ENCODE data around the gene OVOL1.

Gene OVOL1

GRCh38 chr11:65793144-65793581 is 6.3 kb downstream of the OVOL1 start:
- no peak for DNase-seq

DNA sequence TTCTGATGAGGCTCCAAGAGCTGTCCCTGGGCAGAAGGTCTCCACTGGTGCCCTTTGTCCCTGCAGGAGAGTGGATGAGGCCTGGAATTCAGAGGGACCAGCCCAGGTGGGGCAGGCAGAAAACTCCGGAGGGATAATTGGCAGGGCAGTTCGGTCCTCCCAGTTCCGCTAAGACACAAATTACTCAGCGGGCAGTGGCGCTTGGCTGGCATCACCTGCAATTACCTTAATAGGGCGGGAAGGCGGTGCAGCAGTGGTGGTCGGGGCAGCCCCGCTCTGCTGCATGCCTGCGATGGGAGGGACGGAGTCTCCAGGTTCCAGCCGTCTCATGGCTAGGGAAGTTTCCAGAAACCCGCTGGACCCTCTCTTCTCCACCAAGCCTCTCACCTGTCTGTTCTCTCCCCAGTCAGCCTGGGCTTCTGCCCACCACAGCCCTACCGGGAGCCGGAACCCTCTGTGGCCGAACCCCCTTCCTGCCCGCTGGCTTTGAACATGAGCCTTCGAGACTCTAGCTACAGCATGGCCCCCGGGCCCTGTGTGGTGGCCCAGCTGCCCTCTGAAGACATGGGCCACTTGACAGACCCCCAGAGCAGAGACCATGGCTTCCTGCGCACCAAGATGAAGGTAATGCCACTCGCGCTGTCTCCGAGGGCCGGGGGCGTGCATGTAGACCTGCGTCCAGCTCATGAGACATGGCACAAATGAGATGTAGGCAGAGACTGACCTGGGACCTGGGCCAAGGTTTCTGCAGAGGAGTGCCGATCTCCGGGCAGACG is 7.0 kb downstream of the OVOL1 start:
- DNase-seq, result no peak

GRCh38 chr11:65794570-65795510 is 8.0 kb downstream of the OVOL1 start:
- no peak for DNase-seq

- no peak for DNase-seq
Measured at GRCh38 chr11:65796726-65797601, 10.1 kb downstream of the OVOL1 start.

DNA sequence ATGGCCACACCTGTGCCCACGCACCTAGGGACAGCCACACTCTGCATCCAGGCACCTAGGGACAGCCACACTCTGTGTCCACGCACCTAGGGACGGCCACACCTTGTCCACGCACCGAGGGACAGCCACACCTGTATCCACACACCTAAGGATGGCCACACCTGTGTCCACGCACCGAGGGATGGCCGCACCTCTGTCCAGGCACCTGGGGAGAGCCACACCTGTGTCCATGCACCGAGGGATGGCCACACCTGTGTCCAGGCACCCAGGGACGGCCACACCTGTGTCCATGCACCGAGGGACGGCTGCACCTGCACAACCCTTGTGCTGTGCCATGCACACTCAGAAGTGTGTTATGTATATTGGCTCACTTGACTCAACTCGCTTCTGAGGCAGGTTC is 10.8 kb downstream of the OVOL1 start:
- no peak for DNase-seq

- no peak for DNase-seq
Measured at GRCh38 chr11:65798882-65799281, 12.0 kb downstream of the OVOL1 start.

- no peak for DNase-seq
Measured at GRCh38 chr11:65801153-65801987, 14.5 kb downstream of the OVOL1 start.

DNA sequence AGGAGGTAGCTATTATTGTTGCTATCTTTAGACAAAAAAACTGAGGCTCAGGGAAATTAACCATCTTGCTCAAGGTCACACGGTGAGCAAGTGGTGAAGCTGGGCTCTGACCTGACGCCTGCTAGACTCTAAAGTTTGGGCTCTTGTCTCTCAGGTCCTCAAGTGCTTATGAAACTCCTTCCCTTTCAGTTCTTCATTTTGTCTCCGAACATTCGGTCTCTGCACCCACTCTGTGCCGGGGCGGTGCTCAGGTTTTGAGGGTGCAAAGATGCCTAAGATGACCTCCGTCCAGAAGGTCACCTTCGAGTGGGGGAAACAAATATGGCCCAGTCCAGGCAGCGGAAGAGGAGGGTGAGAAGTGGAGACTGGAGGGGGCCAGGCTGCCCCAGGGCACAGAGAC is 16.0 kb downstream of the OVOL1 start:
- DNase-seq, result no peak

DNA sequence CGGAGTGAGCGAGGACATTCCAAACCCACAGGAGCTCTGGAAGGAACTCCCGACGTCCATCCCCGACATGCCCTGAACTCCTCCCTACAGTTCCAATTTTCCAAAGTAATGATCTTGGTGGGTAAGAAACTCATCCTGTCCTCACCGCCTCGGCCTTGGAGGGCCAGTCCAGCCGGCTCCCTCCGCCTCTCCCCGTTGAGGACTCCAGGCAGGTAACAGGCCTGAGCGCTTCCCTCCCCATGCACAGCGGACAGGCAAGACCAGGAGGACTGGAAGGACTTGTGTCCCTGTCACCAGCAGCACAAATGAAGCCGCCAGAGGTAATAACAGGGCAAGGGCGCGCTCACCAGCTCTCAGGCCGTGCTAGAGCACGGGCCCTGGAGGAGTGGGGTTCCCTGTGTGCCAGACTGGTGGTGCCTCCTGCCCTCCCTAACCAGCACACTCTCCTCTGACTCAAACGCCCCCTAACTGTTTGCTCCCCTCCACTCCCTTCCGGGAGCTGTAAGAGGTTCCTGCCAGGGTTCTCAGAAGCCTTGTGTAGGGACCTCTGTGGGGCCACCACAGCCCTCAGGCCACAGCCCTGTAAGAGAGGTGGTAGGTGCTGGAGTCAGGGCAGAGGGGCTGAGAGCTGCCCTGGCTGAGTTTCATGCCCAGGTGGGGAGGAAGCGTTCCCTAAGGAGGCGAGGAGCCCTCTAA is 17.1 kb downstream of the OVOL1 start:
- no peak for DNase-seq

DNA sequence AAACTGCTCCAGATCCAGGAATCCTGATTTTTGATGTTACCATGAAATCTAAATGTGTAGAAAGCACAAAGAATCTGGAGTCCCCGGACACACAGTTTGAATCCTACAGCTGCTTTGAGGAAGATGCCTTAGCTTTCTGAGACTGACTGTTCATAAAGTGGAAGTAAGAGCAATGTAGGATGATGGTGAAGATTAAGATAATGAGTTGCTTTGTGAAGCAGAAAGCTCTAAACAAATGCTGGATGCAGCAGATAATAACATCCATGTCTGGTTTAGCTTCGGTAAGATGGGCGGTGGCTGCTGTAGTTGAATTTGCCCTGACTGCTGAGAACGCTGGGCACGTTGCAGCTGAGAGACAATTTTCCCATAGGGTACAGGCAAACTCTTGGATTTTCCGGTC is 20.1 kb downstream of the OVOL1 start:
- no peak for DNase-seq

DNA sequence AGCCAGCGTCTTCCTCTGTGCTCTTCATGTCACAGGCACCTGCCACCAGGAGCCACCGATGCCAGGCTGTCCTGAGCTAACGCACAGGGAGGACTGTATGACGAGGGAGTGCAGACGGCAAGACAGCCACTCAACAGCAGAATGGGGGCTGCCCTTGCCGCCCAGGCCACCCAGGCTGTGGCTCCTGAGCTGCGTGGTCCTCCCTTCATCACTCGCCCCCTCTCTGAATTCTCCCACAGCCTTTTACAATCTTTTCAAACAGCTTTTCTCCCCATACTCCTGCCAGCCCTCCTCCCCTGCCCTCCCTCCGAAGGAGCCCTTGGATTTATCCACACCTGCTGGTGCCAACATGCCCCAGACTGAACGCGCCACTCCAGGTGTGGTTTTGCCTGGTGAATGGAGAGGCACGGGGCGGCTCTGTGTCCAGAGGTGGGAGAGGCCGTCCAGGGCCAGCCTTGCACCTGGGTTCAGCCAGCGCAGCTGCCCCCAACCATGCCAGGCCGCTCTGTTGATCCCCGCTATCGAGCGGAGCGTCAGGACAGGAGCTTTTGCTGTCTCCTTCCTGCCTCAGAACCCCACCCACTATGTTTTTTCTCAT is 22.0 kb downstream of the OVOL1 start:
- no peak for DNase-seq

DNA sequence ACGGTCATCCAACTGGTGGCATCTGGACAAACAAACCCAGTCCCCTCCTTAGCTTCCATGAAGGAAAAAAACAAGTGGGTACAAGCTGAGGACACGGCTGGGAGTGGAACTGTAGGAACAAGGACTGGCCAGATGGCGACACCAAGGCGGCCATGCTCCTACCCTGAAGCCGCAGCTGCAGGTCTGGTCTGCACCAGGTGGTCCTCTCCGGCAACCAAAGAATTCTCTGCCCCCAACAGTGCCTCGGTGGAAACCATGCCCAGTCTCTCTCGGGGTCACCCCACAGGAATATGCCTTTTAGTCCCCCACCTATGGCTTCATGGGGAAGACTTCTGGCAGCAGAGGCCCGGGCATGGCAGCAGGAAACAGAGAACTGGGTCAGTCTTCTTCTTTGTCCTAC is 22.6 kb downstream of the OVOL1 start:
- no peak for DNase-seq

DNA sequence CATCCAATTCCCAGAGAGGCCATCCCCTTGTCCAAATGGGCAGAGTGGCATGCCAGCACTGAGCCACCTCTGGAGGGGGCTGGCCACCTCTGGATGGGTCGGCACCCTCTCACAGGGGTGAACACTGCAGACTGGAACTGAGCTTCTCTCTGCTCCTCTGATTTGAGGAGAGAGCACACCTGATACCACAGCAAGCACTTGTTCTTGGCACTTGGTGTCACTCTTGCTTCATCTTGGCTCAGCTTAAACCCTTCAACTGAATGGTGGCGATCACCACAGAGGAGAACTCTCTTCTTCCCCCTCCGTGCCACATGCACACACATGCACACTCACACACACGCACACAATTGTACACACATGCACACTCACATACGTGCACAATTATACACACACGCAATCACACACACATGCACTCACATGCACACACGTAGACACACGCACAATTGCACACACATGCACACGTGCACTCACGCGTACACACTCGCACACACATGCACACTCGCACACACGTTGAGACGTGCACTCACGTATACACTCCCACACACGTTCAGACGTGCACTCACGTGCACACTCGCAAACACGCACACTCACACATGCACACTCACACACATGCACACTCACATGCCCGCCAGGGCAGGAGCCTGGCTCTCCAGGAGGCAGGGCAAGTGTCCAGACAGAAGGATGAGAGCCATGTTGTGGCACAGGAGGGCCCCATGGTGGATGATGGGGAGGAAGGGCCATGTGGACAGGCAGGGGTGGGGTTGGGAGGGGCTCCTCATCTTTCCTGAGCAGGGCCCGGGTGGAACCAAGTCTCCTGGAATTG is 23.4 kb downstream of the OVOL1 start:
- no peak for DNase-seq

DNA sequence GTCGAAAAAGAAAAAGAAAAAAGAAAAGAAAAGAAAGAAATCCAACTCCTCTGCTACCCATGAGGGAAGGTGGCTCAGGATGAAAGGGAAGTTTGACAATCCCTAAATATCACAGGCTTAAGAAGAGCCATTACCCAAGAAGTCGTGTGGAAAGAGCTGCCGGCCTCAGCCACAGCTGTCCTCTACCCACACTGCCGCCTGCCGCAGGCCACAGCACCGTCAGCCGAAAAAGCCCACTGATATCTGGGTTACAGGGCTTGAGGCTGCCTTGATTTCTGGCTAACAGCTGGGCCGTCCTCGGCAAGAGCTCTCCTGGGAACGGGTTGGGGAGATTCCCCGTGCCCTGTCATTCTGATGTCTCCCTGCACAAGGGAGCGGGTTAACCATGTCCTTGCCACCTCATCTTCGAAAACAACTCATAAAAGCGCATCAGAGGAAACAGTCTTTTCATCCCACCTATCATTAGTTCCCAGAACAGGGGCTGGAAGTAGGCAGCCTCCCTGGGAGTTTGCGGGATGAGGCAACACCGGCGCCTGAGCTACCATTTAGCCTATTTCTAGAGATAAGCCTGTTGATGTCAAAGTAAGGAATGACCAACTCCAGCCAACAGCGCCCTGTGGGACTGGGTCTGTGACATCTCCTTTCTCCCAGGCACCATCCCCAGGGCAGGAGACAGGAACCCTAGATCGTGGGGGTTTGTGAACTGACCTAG is 25.1 kb downstream of the OVOL1 start:
- DNase-seq, result no peak

GRCh38 chr11:65814131-65814985 is 27.5 kb downstream of the OVOL1 start:
- no peak for DNase-seq

- no peak for DNase-seq
Measured at GRCh38 chr11:65814986-65815565, 28.2 kb downstream of the OVOL1 start.

DNA sequence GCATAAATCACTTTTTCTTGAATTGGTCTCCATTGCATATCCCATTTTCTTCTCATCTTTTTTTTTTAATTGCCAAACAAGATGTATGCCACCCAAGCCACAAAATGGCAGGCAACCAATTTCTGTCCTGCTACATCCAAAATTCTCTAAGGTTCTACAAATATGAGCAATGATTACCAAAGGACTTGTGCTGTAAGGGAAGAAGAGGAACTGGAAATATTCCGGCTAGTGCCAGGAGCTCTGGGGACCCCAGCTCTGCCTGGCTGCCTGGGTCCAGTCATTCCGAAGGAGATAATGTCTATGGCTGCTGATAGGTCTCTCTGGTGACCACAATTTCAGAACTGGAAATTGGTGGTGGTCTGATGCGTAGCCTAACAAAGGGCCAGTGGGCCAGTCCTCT is 29.8 kb downstream of the OVOL1 start:
- no peak for DNase-seq

DNA sequence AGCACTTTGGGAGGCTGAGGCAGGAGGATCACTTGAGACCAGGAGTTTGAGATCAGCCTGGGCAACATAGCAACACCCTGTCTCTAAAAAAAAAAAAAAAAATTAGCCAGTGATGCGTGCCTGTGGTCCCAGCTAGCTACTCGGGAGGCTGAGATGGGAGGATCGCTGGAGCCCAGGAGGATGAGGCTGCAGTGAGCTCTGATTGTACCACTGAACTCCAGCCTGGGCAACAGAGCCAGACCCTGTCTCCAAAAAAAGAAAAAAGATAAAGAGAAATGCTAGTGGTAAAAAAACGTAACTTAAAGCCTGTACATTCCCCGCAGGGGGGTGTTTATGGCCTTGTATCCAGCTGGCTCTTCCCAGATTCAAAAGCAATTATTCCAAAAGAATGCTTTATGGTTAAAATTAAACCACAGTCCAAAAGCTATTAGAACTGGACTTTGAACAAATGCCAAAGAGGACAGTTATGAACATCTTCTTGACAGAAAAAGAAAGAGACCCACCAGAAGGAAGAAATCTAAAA is 30.5 kb downstream of the OVOL1 start:
- DNase-seq, result no peak
